PFSK-1 (cell line): ENCODE results near the gene NUB1.

ENCODE experiments used
- POLR2AphosphoS5 ChIP-seq: IDR thresholded peaks from 2 replicates; pipeline ENCODE4 v1.6.1; 2012; ENCODE audit warnings: low read depth, mild to moderate bottlenecking, control low read depth, low read length, moderate library complexity
- SIN3A ChIP-seq: IDR thresholded peaks from 2 replicates; pipeline ENCODE4 v1.6.1; 2012; ENCODE audit warnings: mild to moderate bottlenecking, low read length, moderate library complexity, borderline replicate concordance; ENCODE audit not compliant: insufficient read depth
- TAF1 ChIP-seq: IDR thresholded peaks from 2 replicates; pipeline ENCODE4 v1.6.1; 2012; ENCODE audit warnings: low read length, control low read depth, borderline replicate concordance; ENCODE audit not compliant: insufficient read depth
- TF ChIP-seq, protein P1 (sequence below), 2 experiments: IDR thresholded peaks; 2 replicates each; pipeline versions ENCODE4 v1.6.1 to v1.8.0; 2011 to 2012; ENCODE audit warnings: low read depth in 2 of 2, low read length in 2 of 2, control low read depth in 1 of 2, inconsistent platforms in 1 of 2, mild to moderate bottlenecking in 1 of 2, moderate library complexity in 1 of 2; ENCODE audit not compliant: insufficient read depth in 1 of 2

DNA sequence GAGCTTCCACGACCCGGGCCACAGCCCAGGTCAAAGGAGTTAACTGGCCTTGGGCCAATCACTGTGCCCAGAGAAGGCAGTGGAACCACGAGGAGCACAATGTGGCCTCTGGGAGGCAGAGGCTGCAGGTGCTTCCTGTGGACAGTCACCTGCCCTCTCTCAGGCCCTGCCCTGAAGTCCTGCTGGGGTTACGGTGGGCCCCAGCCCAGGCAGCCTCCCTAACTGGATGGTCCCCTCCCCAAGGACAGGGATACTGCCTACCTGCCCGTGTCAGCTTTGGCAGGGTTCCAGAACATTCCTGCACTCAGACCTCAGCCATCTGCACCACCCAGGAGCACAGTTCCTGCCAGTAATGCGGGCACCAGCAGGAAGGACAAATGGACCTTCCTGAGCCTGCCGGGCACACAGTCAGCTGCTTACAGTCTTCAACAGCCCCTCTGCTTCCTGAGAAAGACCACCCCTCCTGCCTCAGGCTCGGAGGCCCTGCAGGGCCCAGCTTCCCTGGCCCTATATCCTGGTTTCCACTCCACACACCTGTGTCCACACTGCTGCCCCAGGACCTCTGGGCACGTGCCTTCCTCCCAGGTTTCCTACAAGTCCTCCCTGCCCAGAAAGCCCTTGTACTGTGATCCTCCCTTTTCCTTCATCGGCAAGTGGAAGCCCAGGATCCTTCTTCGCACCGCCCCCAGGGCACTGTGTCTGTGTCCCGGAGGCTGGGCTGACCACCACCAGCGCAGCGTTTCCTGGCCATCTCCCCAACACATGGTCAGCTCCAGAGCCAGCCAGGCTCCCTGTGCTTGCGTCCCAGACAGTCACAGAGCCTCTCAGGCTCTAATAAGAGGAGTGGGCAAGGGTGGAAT lies 44.9 kb downstream of the NUB1 start:
- TF ChIP-seq POLR2AphosphoS5 (no peak), SIN3A (no peak), TAF1 (no peak)
- TF ChIP-seq, protein P1, sequence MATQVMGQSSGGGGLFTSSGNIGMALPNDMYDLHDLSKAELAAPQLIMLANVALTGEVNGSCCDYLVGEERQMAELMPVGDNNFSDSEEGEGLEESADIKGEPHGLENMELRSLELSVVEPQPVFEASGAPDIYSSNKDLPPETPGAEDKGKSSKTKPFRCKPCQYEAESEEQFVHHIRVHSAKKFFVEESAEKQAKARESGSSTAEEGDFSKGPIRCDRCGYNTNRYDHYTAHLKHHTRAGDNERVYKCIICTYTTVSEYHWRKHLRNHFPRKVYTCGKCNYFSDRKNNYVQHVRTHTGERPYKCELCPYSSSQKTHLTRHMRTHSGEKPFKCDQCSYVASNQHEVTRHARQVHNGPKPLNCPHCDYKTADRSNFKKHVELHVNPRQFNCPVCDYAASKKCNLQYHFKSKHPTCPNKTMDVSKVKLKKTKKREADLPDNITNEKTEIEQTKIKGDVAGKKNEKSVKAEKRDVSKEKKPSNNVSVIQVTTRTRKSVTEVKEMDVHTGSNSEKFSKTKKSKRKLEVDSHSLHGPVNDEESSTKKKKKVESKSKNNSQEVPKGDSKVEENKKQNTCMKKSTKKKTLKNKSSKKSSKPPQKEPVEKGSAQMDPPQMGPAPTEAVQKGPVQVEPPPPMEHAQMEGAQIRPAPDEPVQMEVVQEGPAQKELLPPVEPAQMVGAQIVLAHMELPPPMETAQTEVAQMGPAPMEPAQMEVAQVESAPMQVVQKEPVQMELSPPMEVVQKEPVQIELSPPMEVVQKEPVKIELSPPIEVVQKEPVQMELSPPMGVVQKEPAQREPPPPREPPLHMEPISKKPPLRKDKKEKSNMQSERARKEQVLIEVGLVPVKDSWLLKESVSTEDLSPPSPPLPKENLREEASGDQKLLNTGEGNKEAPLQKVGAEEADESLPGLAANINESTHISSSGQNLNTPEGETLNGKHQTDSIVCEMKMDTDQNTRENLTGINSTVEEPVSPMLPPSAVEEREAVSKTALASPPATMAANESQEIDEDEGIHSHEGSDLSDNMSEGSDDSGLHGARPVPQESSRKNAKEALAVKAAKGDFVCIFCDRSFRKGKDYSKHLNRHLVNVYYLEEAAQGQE (IDR thresholded peaks at IDR 0.05; ENCODE audit: insufficient read depth in 1 of 2, low read depth in 2 of 2, low read length in 2 of 2): no peak
